Measurements from ENCODE around the gene ATMIN. TPM values are rescaled to one million over a fixed set of nuclear protein-coding genes. Genes with fewer than 3 reads are reported as not detected.

ATMIN gene
- total and polyA plus RNA-seq, 2 of the 13 experiments (the other 11 are each of a cell fraction or from before 2014, with no cell fraction given) = 34.6 to 60.4 TPM

DNA sequence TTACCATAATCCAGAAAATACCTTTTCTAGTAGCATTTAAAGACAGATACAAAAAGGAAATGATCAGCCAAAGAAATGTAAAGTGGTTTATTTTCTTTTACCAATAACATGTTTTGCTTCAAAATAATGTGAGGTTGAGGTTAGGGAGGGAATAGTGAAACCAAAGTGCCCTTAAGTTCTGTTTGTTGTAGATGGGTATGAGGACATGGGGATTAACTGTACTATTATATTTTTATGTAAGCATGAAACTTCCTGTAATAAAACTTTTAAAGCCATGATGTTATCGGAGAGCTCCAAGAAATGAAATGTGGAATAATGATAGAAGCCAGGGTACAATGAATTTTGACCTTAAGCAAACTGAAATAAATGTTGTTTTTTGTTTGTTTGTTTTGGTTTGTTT is 31.5 kb downstream of the ATMIN start:
- Histone ChIP-seq H2AFZ (ENCODE audit: low read length) (no peak overlapping the region), H4K20me1 (ENCODE audit: insufficient read depth, low read length) (no peaks in the 10 kb centered on the region), H3K9me3 (ENCODE audit: low read length) (no peaks in the 10 kb centered on the region), H3K79me2 (ENCODE audit: insufficient read depth, low read length) (no peaks in the 10 kb centered on the region), H3K4me1 (ENCODE audit: insufficient read depth, low read length) (peaks cover 7% of the 10 kb centered on the region), H3K4me3 (replicated peaks in 1 of 3; ENCODE audit: insufficient read depth in 1 of 3, low read depth in 2 of 3, low read length in 3 of 3) (no peak overlapping the region), H3K9ac (ENCODE audit: insufficient read depth, low read depth, low read length) (no peak overlapping the region), H3K4me2 (ENCODE audit: low read depth, low read length) (no peak overlapping the region), H3K36me3 (replicated peaks in 1 of 2; ENCODE audit: control insufficient read depth in 1 of 2, insufficient read depth in 2 of 2, low read length in 2 of 2) (no peaks in the 10 kb centered on the region), H3K27me3 (ENCODE audit: control insufficient read depth in 1 of 2, insufficient read depth in 2 of 2, low read length in 2 of 2) (no peaks in the 10 kb centered on the region), H3K27ac (ENCODE audit: extremely low read length, insufficient read depth, low read length) (no peak overlapping the region)
- no peak for DNase-seq (ENCODE audit: low spot score)
- intact Hi-C loops (cut with micrococcal nuclease; ENCODE audit: unreplicated experiment) (no loop called here), in situ Hi-C loops (cut with HindIII; ENCODE audit: extremely low pct_ligation_motif_present, low pct_unique_long_range_greater_than_20kb) (no loop called here)
- BruUV-seq (replicated peaks) = no TSS peak
- no peak for TF ChIP-seq ZNF879 (CRISPR knock-in tag; IDR thresholded peaks at IDR 0.05)
- TF ChIP-seq ETV5 (CRISPR knock-in tag; IDR thresholded peaks at IDR 0.05; ENCODE audit: borderline replicate concordance) = no peak
- TF ChIP-seq ZNF354B (CRISPR knock-in tag; IDR thresholded peaks at IDR 0.05) = no peak
- TF ChIP-seq GTF2F1 (IDR thresholded peaks at IDR 0.05; ENCODE audit: low read length) = no peak
- TF ChIP-seq ZNF20 (CRISPR knock-in tag; IDR thresholded peaks at IDR 0.05) = no peak
- TF ChIP-seq CREB1 (IDR thresholded peaks at IDR 0.05) = no peak
- no peak for TF ChIP-seq CREB1 (CRISPR knock-in tag; IDR thresholded peaks at IDR 0.05)
- no peak for TF ChIP-seq TGIF2 (CRISPR knock-in tag; IDR thresholded peaks at IDR 0.05)
- TF ChIP-seq ZNF598 (CRISPR knock-in tag; IDR thresholded peaks at IDR 0.05; ENCODE audit: borderline replicate concordance) = no peak
- TF ChIP-seq, protein P1, sequence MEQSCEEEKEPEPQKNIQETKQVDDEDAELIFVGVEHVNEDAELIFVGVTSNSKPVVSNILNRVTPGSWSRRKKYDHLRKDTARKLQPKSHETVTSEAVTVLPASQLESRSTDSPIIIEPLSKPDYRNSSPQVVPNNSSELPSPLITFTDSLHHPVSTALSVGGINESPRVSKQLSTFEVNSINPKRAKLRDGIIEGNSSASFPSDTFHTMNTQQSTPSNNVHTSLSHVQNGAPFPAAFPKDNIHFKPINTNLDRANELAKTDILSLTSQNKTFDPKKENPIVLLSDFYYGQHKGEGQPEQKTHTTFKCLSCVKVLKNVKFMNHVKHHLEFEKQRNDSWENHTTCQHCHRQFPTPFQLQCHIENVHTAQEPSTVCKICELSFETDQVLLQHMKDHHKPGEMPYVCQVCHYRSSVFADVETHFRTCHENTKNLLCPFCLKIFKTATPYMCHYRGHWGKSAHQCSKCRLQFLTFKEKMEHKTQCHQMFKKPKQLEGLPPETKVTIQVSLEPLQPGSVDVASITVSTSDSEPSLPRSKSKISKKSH (CRISPR knock-in tag; IDR thresholded peaks at IDR 0.05; ENCODE audit: borderline replicate concordance) = no peak
- no peak for TF ChIP-seq NFE2L2 (IDR thresholded peaks at IDR 0.05; ENCODE audit: low read length)
- no peak for TF ChIP-seq ATRX (CRISPR knock-in tag; IDR thresholded peaks at IDR 0.05; ENCODE audit: borderline replicate concordance)
- no peak for TF ChIP-seq NFKB2 (CRISPR knock-in tag; IDR thresholded peaks at IDR 0.05; ENCODE audit: borderline replicate concordance)
- TF ChIP-seq, protein P2, sequence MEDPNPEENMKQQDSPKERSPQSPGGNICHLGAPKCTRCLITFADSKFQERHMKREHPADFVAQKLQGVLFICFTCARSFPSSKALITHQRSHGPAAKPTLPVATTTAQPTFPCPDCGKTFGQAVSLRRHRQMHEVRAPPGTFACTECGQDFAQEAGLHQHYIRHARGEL (CRISPR knock-in tag; IDR thresholded peaks at IDR 0.05) = no peak
- TF ChIP-seq ZNF430 (CRISPR knock-in tag; IDR thresholded peaks at IDR 0.05) = no peak
- no peak for TF ChIP-seq TARDBP (CRISPR knock-in tag; IDR thresholded peaks at IDR 0.05)
- no peak for TF ChIP-seq TRIM24 (CRISPR knock-in tag; IDR thresholded peaks at IDR 0.05)
- no peak for TF ChIP-seq U2AF1 (optimal IDR thresholded peaks at IDR 0.05; ENCODE audit: low read depth, low read length)
- no peak for TF ChIP-seq ZNF816 (CRISPR knock-in tag; IDR thresholded peaks at IDR 0.05; ENCODE audit: borderline replicate concordance)
- no peak for TF ChIP-seq PHF20 (CRISPR knock-in tag; IDR thresholded peaks at IDR 0.05)
- no peak for TF ChIP-seq ZNF619 (CRISPR knock-in tag; IDR thresholded peaks at IDR 0.05)
- ATAC-seq = no peak
- 95% methylated on average over 1 of the region's 1 CpG for WGBS (ENCODE audit: low lambda C conversion rate)
- CTCF ChIA-PET (ENCODE audit: low intra/inter-chr PET ratio, low total read pairs) = no interaction called here
- POLR2A ChIA-PET = no interaction called here
- FAIRE-seq = no peak
